Measurements from ENCODE around the gene ISG20. TPM values are rescaled to one million over a fixed set of nuclear protein-coding genes. Genes with fewer than 3 reads are reported as not detected.
A peak's percentile ranks its signal among the peaks of the same experiment; 100 is the strongest.

Gene ISG20
- total and polyA plus RNA-seq, 2 of the 8 experiments (the other 6 are each of a cell fraction or from before 2014, with no cell fraction given), result 2.9 to 5.2 TPM

MicroRNA genes within 50 kb of the gene (microRNA counts, 767-probe panel; counts per million panel counts)
- microRNA hsa-miR-1179 (879 counts per million, percentile 95 among the panel's probes with 10 or more counts), microRNA hsa-miR-7-5p (879 counts per million, percentile 95 among the panel's probes with 10 or more counts)

Small RNA genes lying within 50 kb of the gene (microRNA-seq; reads per million reads assigned to microRNA genes)
- gene MIR1179 (ENCODE audit: borderline microRNAs expressed in 2 of 2, borderline number of aligned reads in 2 of 2, borderline replicate concordance in 1 of 2) (0.20 to 0.23 reads per million in 2 experiments), gene MIR3529 (ENCODE audit: borderline microRNAs expressed in 2 of 2, borderline number of aligned reads in 2 of 2, borderline replicate concordance in 1 of 2) (0 reads per million in 2 experiments), gene MIR7-2 (ENCODE audit: borderline microRNAs expressed in 2 of 2, borderline number of aligned reads in 2 of 2, borderline replicate concordance in 1 of 2) (0 reads per million in 2 experiments)

Small RNA genes lying within 50 kb of the gene (small RNA-seq; reads per million reads assigned to genes)
- gene MIR1179 (ENCODE audit: insufficient read depth), result 3.1 reads per million, percentile 39 among the genes with 10 or more reads in this experiment
- gene MIR7-2 (ENCODE audit: insufficient read depth), result 13.2 reads per million, percentile 87 among the genes with 10 or more reads in this experiment

Other genes starting within 250 kb of the ISG20 start
- 24.4 and 24.5 TPM in 2 replicates for gene MRPL46, start 171.6 kb upstream of the ISG20 start, total RNA-seq (2021; fragmentation: NEBNext Ultra II Directional; extraction: Animal tissue kit (Norgen Biotek cat#: 25700))
- gene MRPL46, start 171.6 kb upstream of the ISG20 start, polyA plus RNA-seq (2011; rRNA removed), result 17.2 and 18.3 TPM in 2 replicates
- gene MRPS11, start 171.3 kb upstream of the ISG20 start, total RNA-seq (2021; fragmentation: NEBNext Ultra II Directional; extraction: Animal tissue kit (Norgen Biotek cat#: 25700)), result 41.4 and 50.4 TPM in 2 replicates
- gene MRPS11, start 171.3 kb upstream of the ISG20 start, polyA plus RNA-seq (2011; rRNA removed), result 57.6 and 59.2 TPM in 2 replicates
- 5.4 and 6.1 TPM in 2 replicates for gene DET1, start 92.3 kb upstream of the ISG20 start, total RNA-seq (2021; fragmentation: NEBNext Ultra II Directional; extraction: Animal tissue kit (Norgen Biotek cat#: 25700))
- gene DET1, start 92.3 kb upstream of the ISG20 start, polyA plus RNA-seq (2011; rRNA removed), result 7.7 and 8.5 TPM in 2 replicates
- gene AEN, start 17.7 kb upstream of the ISG20 start, total RNA-seq (2021; fragmentation: NEBNext Ultra II Directional; extraction: Animal tissue kit (Norgen Biotek cat#: 25700)), result 122 and 125 TPM in 2 replicates
- gene AEN, start 17.7 kb upstream of the ISG20 start, polyA plus RNA-seq (2011; rRNA removed), result 112 and 167 TPM in 2 replicates
- 0.67 and 0.71 TPM in 2 replicates for gene ACAN, start 164.4 kb downstream of the ISG20 start, total RNA-seq (2021; fragmentation: NEBNext Ultra II Directional; extraction: Animal tissue kit (Norgen Biotek cat#: 25700))
- gene ACAN, start 164.4 kb downstream of the ISG20 start, polyA plus RNA-seq (2011; rRNA removed), result 0.73 and 1.2 TPM in 2 replicates